HCT116 (cell line): Measurements from ENCODE around the gene HMGXB4.

Experiments used
- EZH2 ChIP-seq: fragments of 200-600 bp; sonication (generic); IDR thresholded peaks from 2 replicates; pipeline ENCODE4 v1.6.1; 2017; ENCODE audit warnings: antibody characterized with exemption, mixed run types
- TF ChIP-seq, protein P1 (sequence below), 3 experiments: fragments of 200-600 bp in 1 of 3; sonication (generic) in 1 of 3; IDR thresholded peaks in 2 of 3; conservative IDR thresholded peaks in 1 of 3; 2 replicates each; pipeline ENCODE4 v1.5.1; 2012 to 2017; ENCODE audit warnings: low read depth in 2 of 3, low read length in 2 of 3, antibody characterized with exemption in 1 of 3, borderline replicate concordance in 1 of 3, control low read depth in 1 of 3, mild to moderate bottlenecking in 1 of 3, mixed read lengths in 1 of 3, mixed run types in 1 of 3, moderate library complexity in 1 of 3; ENCODE audit not compliant: insufficient read depth in 1 of 3

GRCh38 chr22:35219012-35219411 is 38.3 kb upstream of the HMGXB4 start:
- TF ChIP-seq, protein P1, sequence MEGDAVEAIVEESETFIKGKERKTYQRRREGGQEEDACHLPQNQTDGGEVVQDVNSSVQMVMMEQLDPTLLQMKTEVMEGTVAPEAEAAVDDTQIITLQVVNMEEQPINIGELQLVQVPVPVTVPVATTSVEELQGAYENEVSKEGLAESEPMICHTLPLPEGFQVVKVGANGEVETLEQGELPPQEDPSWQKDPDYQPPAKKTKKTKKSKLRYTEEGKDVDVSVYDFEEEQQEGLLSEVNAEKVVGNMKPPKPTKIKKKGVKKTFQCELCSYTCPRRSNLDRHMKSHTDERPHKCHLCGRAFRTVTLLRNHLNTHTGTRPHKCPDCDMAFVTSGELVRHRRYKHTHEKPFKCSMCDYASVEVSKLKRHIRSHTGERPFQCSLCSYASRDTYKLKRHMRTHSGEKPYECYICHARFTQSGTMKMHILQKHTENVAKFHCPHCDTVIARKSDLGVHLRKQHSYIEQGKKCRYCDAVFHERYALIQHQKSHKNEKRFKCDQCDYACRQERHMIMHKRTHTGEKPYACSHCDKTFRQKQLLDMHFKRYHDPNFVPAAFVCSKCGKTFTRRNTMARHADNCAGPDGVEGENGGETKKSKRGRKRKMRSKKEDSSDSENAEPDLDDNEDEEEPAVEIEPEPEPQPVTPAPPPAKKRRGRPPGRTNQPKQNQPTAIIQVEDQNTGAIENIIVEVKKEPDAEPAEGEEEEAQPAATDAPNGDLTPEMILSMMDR (IDR thresholded peaks at IDR 0.05 in 2 of 3, conservative IDR thresholded peaks at IDR 0.05 in 1 of 3; ENCODE audit: borderline replicate concordance in 1 of 3, insufficient read depth in 1 of 3, low read depth in 2 of 3, low read length in 2 of 3), result no peak
- TF ChIP-seq EZH2, result no peak
